ENCODE measurements around the gene PRKCI. TPM values are rescaled to one million over a fixed set of nuclear protein-coding genes. Genes with fewer than 3 reads are reported as not detected.
"Not testable (repeated sequence)": the region's sequence is repeated elsewhere in the genome, so short reads cannot be mapped to it uniquely, and the experiment has no call there.

PRKCI gene
- total RNA-seq, 4 donors from 2014 or later, result 35.7 to 90.9 (median 39.8) TPM

GRCh38 chr3:170330366-170330765 is 108.1 kb downstream of the PRKCI start:
- no peaks in the 10 kb centered on the region for H3K27me3 ChIP-seq
- TF ChIP-seq CTCF (IDR thresholded peaks at IDR 0.05) (no peak), EP300 (IDR thresholded peaks at IDR 0.05) (no peak), POLR2A (IDR thresholded peaks at IDR 0.05; ENCODE audit: low read depth) (no peak), POLR2AphosphoS5 (IDR thresholded peaks at IDR 0.05) (no peak)
- peaks cover 0 to 5% (median 0%) of the 10 kb centered on the region in 4 donors for H3K9me3 ChIP-seq
- no peak for DNase-seq (ENCODE audit: extremely low spot score)
- H3K27ac ChIP-seq (replicated peaks in 1 of 4), result no peak overlapping the region
- intact Hi-C loops (cut with DNase I), result no loop called here
- no peaks in the 10 kb centered on the region for H3K4me1 ChIP-seq
- H3K36me3 ChIP-seq, result no peaks in the 10 kb centered on the region
- WGBS, result 83% methylated on average over 5 of the region's 5 CpGs
- no peak overlapping the region for H3K4me3 ChIP-seq

- Histone ChIP-seq H3K27me3 (no peaks in the 10 kb centered on the region), H3K4me3 (no peak overlapping the region), H3K36me3 (no peaks in the 10 kb centered on the region), H3K27ac (replicated peaks in 1 of 4) (no peak overlapping the region), H3K4me1 (no peaks in the 10 kb centered on the region), H3K9me3 (peaks cover 0 to 5% (median 0%) of the 10 kb centered on the region in 4 donors)
- 55% methylated on average over 4 of the region's 4 CpGs for WGBS
- intact Hi-C loops (cut with DNase I), result no loop called here
- no peak for TF ChIP-seq CTCF (IDR thresholded peaks at IDR 0.05)
- no peak for TF ChIP-seq POLR2A (IDR thresholded peaks at IDR 0.05; ENCODE audit: low read depth)
- TF ChIP-seq EP300 (IDR thresholded peaks at IDR 0.05), result no peak
- no peak for TF ChIP-seq POLR2AphosphoS5 (IDR thresholded peaks at IDR 0.05)
- no peak for DNase-seq (ENCODE audit: extremely low spot score)
Measured at GRCh38 chr3:170331143-170331542, 108.9 kb downstream of the PRKCI start.

GRCh38 chr3:170337420-170337819 is 115.2 kb downstream of the PRKCI start:
- Histone ChIP-seq H3K27me3 (no peaks in the 10 kb centered on the region), H3K4me1 (no peaks in the 10 kb centered on the region), H3K36me3 (no peaks in the 10 kb centered on the region), H3K4me3 (no peak overlapping the region), H3K9me3 (no peaks in the 10 kb centered on the region), H3K27ac (replicated peaks in 1 of 4) (no peak overlapping the region)
- intact Hi-C loops (cut with DNase I), result no loop called here
- 82% methylated on average over 3 of the region's 3 CpGs for WGBS
- DNase-seq (ENCODE audit: extremely low spot score), result no peak
- TF ChIP-seq POLR2A (IDR thresholded peaks at IDR 0.05; ENCODE audit: low read depth) (no peak), POLR2AphosphoS5 (IDR thresholded peaks at IDR 0.05) (no peak), CTCF (IDR thresholded peaks at IDR 0.05) (no peak), EP300 (IDR thresholded peaks at IDR 0.05) (no peak)

GRCh38 chr3:170338690-170339340 is 116.6 kb downstream of the PRKCI start:
- intact Hi-C loops (cut with DNase I), result no loop called here
- DNase-seq (ENCODE audit: extremely low spot score), result no peak
- H3K4me1 ChIP-seq, result no peaks in the 10 kb centered on the region
- H3K9me3 ChIP-seq, result no peaks in the 10 kb centered on the region
- TF ChIP-seq CTCF (IDR thresholded peaks at IDR 0.05) (no peak), EP300 (IDR thresholded peaks at IDR 0.05) (no peak), POLR2A (IDR thresholded peaks at IDR 0.05; ENCODE audit: low read depth) (no peak), POLR2AphosphoS5 (IDR thresholded peaks at IDR 0.05) (no peak)
- H3K4me3 ChIP-seq, result no peak overlapping the region
- H3K27ac ChIP-seq (replicated peaks in 1 of 4), result no peak overlapping the region
- H3K36me3 ChIP-seq, result no peaks in the 10 kb centered on the region
- H3K27me3 ChIP-seq, result no peaks in the 10 kb centered on the region
- WGBS, result 88% methylated on average over 1 of the region's 1 CpG

- H3K27ac ChIP-seq (replicated peaks in 1 of 4); H3K27me3 ChIP-seq; H3K4me1 ChIP-seq; H3K36me3 ChIP-seq; DNase-seq (ENCODE audit: extremely low spot score); H3K9me3 ChIP-seq; H3K4me3 ChIP-seq; intact Hi-C loops (cut with DNase I): not testable (repeated sequence)
- 94% methylated on average over 9 of the region's 9 CpGs for WGBS
Measured at GRCh38 chr3:170342273-170342672, 120.0 kb downstream of the PRKCI start.

GRCh38 chr3:170343859-170344258 is 121.6 kb downstream of the PRKCI start:
- H3K4me3 ChIP-seq; H3K9me3 ChIP-seq; H3K27ac ChIP-seq (replicated peaks in 1 of 4); H3K36me3 ChIP-seq; H3K27me3 ChIP-seq; intact Hi-C loops (cut with DNase I); H3K4me1 ChIP-seq: not testable (repeated sequence)
- DNase-seq (ENCODE audit: extremely low spot score), result peak; percentile 2
- 72% methylated on average over 6 of the region's 6 CpGs for WGBS

Data from esophagus muscularis mucosa (tissue), 4 donors.